OCI-LY3 (cell line): ENCODE data around the gene FNDC11.
"Not testable (repeated sequence)": the region's sequence is repeated elsewhere in the genome, so short reads cannot be mapped to it uniquely, and the experiment has no call there.

ENCODE experiments used
- H2AFZ ChIP-seq: fragments of 200-600, 300-600 bp; shearing (Covaris generic); 2 replicates; pipeline ENCODE4 v1.6.0; 2014; ENCODE audit warnings: antibody characterized with exemption, low read depth, low read length
- H3K27ac ChIP-seq: fragments of 200-600, 300-600 bp; sonication (generic); 2 replicates; pipeline ENCODE4 v1.5.1; 2014; ENCODE audit warnings: mild to moderate bottlenecking, low read length, moderate library complexity, mixed read lengths
- H3K27me3 ChIP-seq: fragments of 200-600, 300-600 bp; sonication (generic); 2 replicates; pipeline ENCODE4 v1.6.1; 2014; ENCODE audit warnings: low read depth, low read length, mixed read lengths
- H3K36me3 ChIP-seq: fragments of 200-600, 300-600 bp; sonication (generic); replicated peaks from 2 replicates; pipeline ENCODE3; 2014; ENCODE audit warnings: low read depth, low read length, mixed read lengths
- H3K4me1 ChIP-seq: fragments of 300-600, 200-600 bp; sonication (generic); 2 replicates; pipeline ENCODE4 v1.6.1; 2014; ENCODE audit warnings: low read length, mixed read lengths
- H3K4me2 ChIP-seq: fragments of 200-600, 300-600 bp; sonication (generic); 2 replicates; pipeline ENCODE4 v1.6.1; 2014; ENCODE audit warnings: low read length, mixed read lengths
- H3K4me3 ChIP-seq: fragments of 300-600, 200-600 bp; sonication (generic); 2 replicates; pipeline ENCODE4 v1.5.1; 2014; ENCODE audit warnings: antibody characterized with exemption, mild to moderate bottlenecking, low read length, moderate library complexity
- H3K79me2 ChIP-seq: fragments of 300-600, 200-600 bp; shearing (Covaris generic); 2 replicates; pipeline ENCODE4 v1.6.1; 2014; ENCODE audit warnings: mild to moderate bottlenecking, low read length, mixed read lengths
- H3K9ac ChIP-seq: fragments of 300-600, 200-600 bp; shearing (Covaris generic); 2 replicates; pipeline ENCODE4 v1.6.0; 2014; ENCODE audit warnings: mild to moderate bottlenecking, low read length, moderate library complexity
- H3K9me3 ChIP-seq: fragments of 200-600, 300-600 bp; shearing (Covaris generic); 2 replicates; pipeline ENCODE4 v1.6.1; 2014; ENCODE audit warnings: low read length, mixed read lengths; ENCODE audit not compliant: insufficient read depth
- H4K20me1 ChIP-seq: fragments of 200-600, 300-600 bp; sonication (generic); 2 replicates; pipeline ENCODE4 v1.6.1; 2016; ENCODE audit warnings: low read length, mixed read lengths; ENCODE audit not compliant: insufficient read depth
- CTCF ChIP-seq: fragments of 200-600, 300-600 bp; sonication (generic); IDR thresholded peaks from 2 replicates; pipeline ENCODE4 v1.5.1; 2014; ENCODE audit warnings: antibody characterized with exemption, low read length, low read depth
- EZH2phosphoT487 ChIP-seq: fragments of 200-600 bp; shearing (Covaris generic); IDR thresholded peaks from 2 replicates; pipeline ENCODE4 v1.6.1; 2018; ENCODE audit warnings: antibody characterized with exemption, mixed run types, low read depth

The FNDC11 gene

GRCh38 chr20:63555661-63556381, 1.9 kb downstream of the FNDC11 start:
- Histone ChIP-seq H3K36me3 (no peaks in the 10 kb centered on the region), H3K9ac (no peak overlapping the region), H3K4me1 (peaks cover 10% of the 10 kb centered on the region), H4K20me1 (peaks cover 14% of the 10 kb centered on the region; the same call in 1 of the 2 replicates), H3K79me2 (no peaks in the 10 kb centered on the region), H3K4me2 (no peak overlapping the region), H2AFZ (no peak overlapping the region), H3K9me3 (no peaks in the 10 kb centered on the region), H3K27ac (no peak overlapping the region), H3K4me3 (no peak overlapping the region), H3K27me3 (peaks cover 46% of the 10 kb centered on the region)
- TF ChIP-seq EZH2phosphoT487 (no peak), CTCF (no peak)

- H2AFZ ChIP-seq: no peak overlapping the region
- H3K36me3 ChIP-seq: no peaks in the 10 kb centered on the region
- TF ChIP-seq EZH2phosphoT487 (no peak), CTCF (no peak)
- no peaks in the 10 kb centered on the region for H3K9me3 ChIP-seq
- H3K4me1 ChIP-seq: peaks cover 10% of the 10 kb centered on the region
- H3K9ac ChIP-seq: no peak overlapping the region
- no peak overlapping the region for H3K4me2 ChIP-seq
- no peaks in the 10 kb centered on the region for H3K79me2 ChIP-seq
- H3K27ac ChIP-seq: no peak overlapping the region
- H3K4me3 ChIP-seq: no peak overlapping the region
- H4K20me1 ChIP-seq: peaks cover 15% of the 10 kb centered on the region; the same call in 1 of the 2 replicates
- H3K27me3 ChIP-seq: peaks cover 38% of the 10 kb centered on the region
Observed at GRCh38 chr20:63556873-63557478, 3.0 kb downstream of the FNDC11 start.

GRCh38 chr20:63557481-63557891, 3.5 kb downstream of the FNDC11 start:
- Histone ChIP-seq H3K27me3 (peaks cover 33% of the 10 kb centered on the region), H3K4me1 (peaks cover 9% of the 10 kb centered on the region), H3K4me3 (no peak overlapping the region), H3K36me3 (no peaks in the 10 kb centered on the region), H3K79me2 (no peaks in the 10 kb centered on the region), H3K27ac (no peak overlapping the region), H4K20me1 (peaks cover 19% of the 10 kb centered on the region; the same call in 1 of the 2 replicates), H2AFZ (no peak overlapping the region), H3K9me3 (no peaks in the 10 kb centered on the region), H3K4me2 (no peak overlapping the region), H3K9ac (no peak overlapping the region)
- TF ChIP-seq CTCF (no peak), EZH2phosphoT487 (no peak)

- Histone ChIP-seq H3K79me2 (no peaks in the 10 kb centered on the region), H3K4me2 (no peak overlapping the region), H3K27ac (no peak overlapping the region), H3K36me3 (no peaks in the 10 kb centered on the region), H3K4me3 (no peak overlapping the region), H3K4me1 (no peaks in the 10 kb centered on the region), H2AFZ (no peak overlapping the region), H3K27me3 (peaks cover 19% of the 10 kb centered on the region), H3K9ac (no peak overlapping the region), H3K9me3 (no peaks in the 10 kb centered on the region), H4K20me1 (peaks cover 28% of the 10 kb centered on the region; the same call in 1 of the 2 replicates)
- TF ChIP-seq CTCF: no peak
- no peak for TF ChIP-seq EZH2phosphoT487
Observed at GRCh38 chr20:63558804-63559484, 5.0 kb downstream of the FNDC11 start.

GRCh38 chr20:63559485-63560332, 5.8 kb downstream of the FNDC11 start:
- H3K9me3 ChIP-seq, H3K79me2 ChIP-seq, H3K9ac ChIP-seq, H3K27ac ChIP-seq, H3K4me2 ChIP-seq, H3K36me3 ChIP-seq, H3K4me3 ChIP-seq, H2AFZ ChIP-seq, H3K4me1 ChIP-seq: not testable (repeated sequence)
- Histone ChIP-seq H3K27me3 (peaks cover 12% of the 10 kb centered on the region), H4K20me1 (peaks cover 28% of the 10 kb centered on the region; the same call in 1 of the 2 replicates)
